HepG2 (cell line): Measurements from ENCODE around the gene C1GALT1. TPM values are rescaled to one million over a fixed set of nuclear protein-coding genes. Genes with fewer than 3 reads are reported as not detected.

Experiments used
- ATAC-seq: fragments of 200-7000 bp; cut with Tn5 transposase; 3 replicates; pipeline ENCODE4 v1.9.1; 2020; ENCODE audit warnings: mild to moderate bottlenecking, moderate library complexity
- BruUV-seq: library from RNA; stranded (reverse); fragments of 400-500 nt; replicated peaks from 2 replicates; lab custom pipeline; 2021; lab: Mats Ljungman, UMichigan
- CTCF ChIA-PET: fragments of 300-600 bp; formaldehyde crosslinking; extraction: SDS; loops from one replicate; lab custom pipeline; 2021; ENCODE audit warnings: low total read pairs, inconsistent platforms, low intra/inter-chr PET ratio; lab: Yijun Ruan, JAX
- POLR2A ChIA-PET: fragments of 350-600 bp; sonication (Branson Sonifier 250); formaldehyde crosslinking; loops from one replicate; lab custom pipeline; 2020; ENCODE audit warnings: antibody characterized with exemption, inconsistent platforms; lab: Yijun Ruan, JAX
- DNase-seq: peaks from one replicate; pipeline ENCODE4 v3.0.0-alpha.2; 2015; ENCODE audit warnings: low spot score
- FAIRE-seq: peaks from 3 replicates; lab custom pipeline; 2011; peaks lifted over from hg19 to GRCh38; lab: Jason Lieb, UNC
- H2AFZ ChIP-seq: one replicate; pipeline ENCODE4 v1.6.1; 2011; ENCODE audit warnings: low read length, inconsistent platforms
- H3K27ac ChIP-seq: fragments of 300-600 bp; 3 replicates; pipeline ENCODE4 v1.8.0; 2011; ENCODE audit warnings: mixed run types, mild to moderate bottlenecking, mixed read lengths, low read length, inconsistent platforms; ENCODE audit not compliant: insufficient read depth; ENCODE audit errors: extremely low read length
- H3K27me3 ChIP-seq, 2 experiments: fragments of 200-600 bp in 1 of 2; 2 replicates in 1 of 2; 3 replicates in 1 of 2; pipeline versions ENCODE4 v1.6.0 to v1.8.0; 2011; ENCODE audit warnings: low read length in 2 of 2, mild to moderate bottlenecking in 2 of 2, moderate library complexity in 2 of 2, inconsistent platforms in 1 of 2; ENCODE audit not compliant: insufficient read depth in 2 of 2, control insufficient read depth in 1 of 2
- H3K36me3 ChIP-seq, 2 experiments: fragments of 200-600 bp in 1 of 2; replicated peaks in 1 of 2; 2 replicates in 1 of 2; 3 replicates in 1 of 2; pipeline versions ENCODE4 v1.5.1 to v1.8.0; 2011; ENCODE audit warnings: low read length in 2 of 2, inconsistent platforms in 1 of 2; ENCODE audit not compliant: insufficient read depth in 2 of 2, control insufficient read depth in 1 of 2
- H3K4me1 ChIP-seq: 2 replicates; pipeline ENCODE4 v1.5.1; 2012; ENCODE audit warnings: low read length, inconsistent platforms; ENCODE audit not compliant: insufficient read depth
- H3K4me2 ChIP-seq: 2 replicates; pipeline ENCODE4 v1.6.0; 2011; ENCODE audit warnings: low read depth, low read length, inconsistent platforms
- H3K4me3 ChIP-seq, 3 experiments: fragments of 200-600 bp in 1 of 3; sonication (generic), shearing (Covaris generic) in 1 of 3; replicated peaks in 1 of 3; 2 replicates each; pipeline ENCODE4 v1.5.1; 2011 to 2016; ENCODE audit warnings: low read length in 3 of 3, inconsistent platforms in 2 of 3, low read depth in 2 of 3, mild to moderate bottlenecking in 2 of 3, control low read depth in 1 of 3, mixed read lengths in 1 of 3; ENCODE audit not compliant: insufficient read depth in 1 of 3
- H3K79me2 ChIP-seq: one replicate; pipeline ENCODE4 v1.6.1; 2011; ENCODE audit warnings: low read length, inconsistent platforms; ENCODE audit not compliant: insufficient read depth
- H3K9ac ChIP-seq: 2 replicates; pipeline ENCODE4 v1.6.0; 2011; ENCODE audit warnings: mild to moderate bottlenecking, low read depth, low read length, inconsistent platforms; ENCODE audit not compliant: insufficient read depth
- H3K9me3 ChIP-seq: 2 replicates; pipeline ENCODE4 v1.5.1; 2012; ENCODE audit warnings: mild to moderate bottlenecking, low read length
- H4K20me1 ChIP-seq: 2 replicates; pipeline ENCODE4 v1.6.0; 2011; ENCODE audit warnings: inconsistent platforms, mild to moderate bottlenecking, low read length, moderate library complexity; ENCODE audit not compliant: insufficient read depth
- DNMT1 ChIP-seq: sonication (generic); formaldehyde crosslinking; IDR thresholded peaks from 2 replicates; pipeline ENCODE4 v1.5.1; 2020; ENCODE audit warnings: mild to moderate bottlenecking, missing genetic modification reagents
- E2F1 ChIP-seq: sonication (generic); formaldehyde crosslinking; IDR thresholded peaks from 2 replicates; pipeline ENCODE4 v1.5.0; 2020; ENCODE audit warnings: missing genetic modification reagents
- EP300 ChIP-seq, 3 experiments: sonication (generic) in 1 of 3; formaldehyde crosslinking in 1 of 3; IDR thresholded peaks; 2 replicates each; pipeline versions ENCODE4 v1.5.1 to v1.6.1; 2011 to 2020; ENCODE audit warnings: low read depth in 2 of 3, low read length in 2 of 3, borderline replicate concordance in 1 of 3, improper control_type of control experiment in 1 of 3, mild to moderate bottlenecking in 1 of 3, missing genetic modification reagents in 1 of 3, moderate library complexity in 1 of 3
- FOXP1 ChIP-seq, 2 experiments: fragments of 450-650 bp in 1 of 2; IDR thresholded peaks; 2 replicates each; pipeline ENCODE4 v1.6.1; 2017 to 2018; ENCODE audit warnings: antibody characterized with exemption in 1 of 2
- HCFC1 ChIP-seq: fragments of 150-350 bp; IDR thresholded peaks from 2 replicates; pipeline ENCODE4 v1.6.1; 2014; ENCODE audit warnings: low read depth, low read length
- HHEX ChIP-seq: IDR thresholded peaks from 2 replicates; pipeline ENCODE4 v1.6.1; 2016; ENCODE audit warnings: control low read depth
- HNRNPLL ChIP-seq: fragments of 200-400 bp; formaldehyde crosslinking; IDR thresholded peaks from 2 replicates; pipeline ENCODE4 v1.6.1; 2017; ENCODE audit warnings: mild to moderate bottlenecking, low read depth, low read length; ENCODE audit not compliant: poor library complexity, severe bottlenecking
- KLF9 ChIP-seq: IDR thresholded peaks from 2 replicates; pipeline ENCODE4 v1.6.1; 2016; ENCODE audit warnings: low read depth
- MAX ChIP-seq: IDR thresholded peaks from 2 replicates; pipeline ENCODE4 v1.6.1; 2012; ENCODE audit warnings: inconsistent platforms
- MED13 ChIP-seq: sonication (generic); formaldehyde crosslinking; IDR thresholded peaks from 2 replicates; pipeline ENCODE4 v1.5.0; 2020; ENCODE audit warnings: missing genetic modification reagents
- RARA ChIP-seq: IDR thresholded peaks from 2 replicates; pipeline ENCODE4 v1.6.1; 2016; ENCODE audit warnings: missing genetic modification reagents, missing compliant biosample characterization
- RFXANK ChIP-seq: IDR thresholded peaks from 2 replicates; pipeline ENCODE4 v1.6.1; 2016
- SMAD9 ChIP-seq: sonication (generic); formaldehyde crosslinking; IDR thresholded peaks from 2 replicates; pipeline ENCODE4 v1.5.1; 2020; ENCODE audit warnings: mild to moderate bottlenecking, missing genetic modification reagents
- SMARCC2 ChIP-seq: fragments of 450-650 bp; IDR thresholded peaks from 2 replicates; pipeline ENCODE4 v1.6.1; 2017; ENCODE audit warnings: antibody characterized with exemption, mild to moderate bottlenecking
- TGIF2 ChIP-seq: IDR thresholded peaks from 2 replicates; pipeline ENCODE4 v1.6.1; 2016; ENCODE audit warnings: control low read depth, missing compliant biosample characterization
- ZBTB7B ChIP-seq: sonication (generic); formaldehyde crosslinking; IDR thresholded peaks from 2 replicates; pipeline ENCODE4 v1.4.0; 2020; ENCODE audit warnings: missing genetic modification reagents
- ZNF124 ChIP-seq: sonication (generic); formaldehyde crosslinking; IDR thresholded peaks from 2 replicates; pipeline ENCODE4 v1.4.0; 2020; ENCODE audit warnings: missing genetic modification reagents
- ZNF263 ChIP-seq: sonication (generic); formaldehyde crosslinking; IDR thresholded peaks from 2 replicates; pipeline ENCODE4 v1.4.0; 2020; ENCODE audit warnings: missing genetic modification reagents
- ZNF883 ChIP-seq: sonication (generic); formaldehyde crosslinking; IDR thresholded peaks from 2 replicates; pipeline ENCODE4 v1.5.1; 2020; ENCODE audit warnings: mild to moderate bottlenecking, missing genetic modification reagents; ENCODE audit errors: not compliant biosample characterization
- WGBS: methylation state at CpG from one replicate; pipeline ENCODE4 v1.1.6; 2017; ENCODE audit warnings: low lambda C conversion rate; 5-methylcytosine and 5-hydroxymethylcytosine counted together
- in situ Hi-C: cut with HindIII; loops from 2 replicates; pipeline ENCODE4 v1.10.0; 2017; ENCODE audit warnings: low pct_unique_long_range_greater_than_20kb; ENCODE audit not compliant: extremely low pct_ligation_motif_present
- intact Hi-C: fragments of 100-400 bp; cut with micrococcal nuclease; formaldehyde crosslinking; loops from one replicate; pipeline ENCODE4 v1.10.0; 2022; ENCODE audit not compliant: unreplicated experiment
- polyA plus RNA-seq, 8 experiments: library from polyadenylated mRNA; depleted of rRNA in 3 of 8; stranded (reverse) in 7 of 8; unstranded in 1 of 8; fragments of >200 nt; fragmentation: Illumina TruSeq in 4 of 8; extraction: Trizol in 4 of 8; gene quantifications; 2 replicates each; pipeline versions ENCODE4 v1.2.1 to v1.2.3, GENCODE V29; 2011 to 2016; ENCODE audit warnings: low read depth in 4 of 8, missing spikeins in 1 of 8, mixed read lengths in 1 of 8; ENCODE audit not compliant: insufficient read depth in 1 of 8
- total RNA-seq, 5 experiments: library from RNA; depleted of rRNA; stranded (reverse); fragments of >200 nt; fragmentation: Illumina TruSeq; extraction: Trizol; gene quantifications; 2 replicates each; pipeline ENCODE4 v1.2.3, GENCODE V29; 2016; ENCODE audit warnings: low read depth in 1 of 5

Gene C1GALT1
- total and polyA plus RNA-seq, 2 of the 13 experiments (the other 11 are each of a cell fraction or from before 2014, with no cell fraction given): 57.1 to 65.9 TPM

- Histone ChIP-seq H2AFZ (no peak overlapping the region), H3K9ac (no peak overlapping the region), H4K20me1 (peaks cover 62% of the 10 kb centered on the region), H3K9me3 (peaks cover 10% of the 10 kb centered on the region), H3K36me3 (peaks cover 4 to 19% of the 10 kb centered on the region in 2 experiments; a peak in 4 of 5 replicates), H3K4me1 (peaks cover 38% of the 10 kb centered on the region), H3K4me2 (no peak overlapping the region), H3K79me2 (peaks cover 100% of the 10 kb centered on the region), H3K27ac (no peak overlapping the region), H3K4me3 (no peak overlapping the region), H3K27me3 (no peaks in the 10 kb centered on the region)
- no peak for DNase-seq
- POLR2A ChIA-PET: no interaction called here
- TF ChIP-seq KLF9 (CRISPR knock-in tag) (no peak), ZNF124 (no peak)
- in situ Hi-C loops: no loop called here
- no TSS peak for BruUV-seq
- ATAC-seq: no peak
- 97% methylated on average over 10 of the region's 10 CpGs for WGBS
- intact Hi-C loops: no loop called here
- CTCF ChIA-PET: no interaction called here
- no peak for FAIRE-seq
Measured at GRCh38 chr7:7209412-7210050, 27.2 kb downstream of the C1GALT1 start.

- ATAC-seq: no peak
- H3K4me2 ChIP-seq: no peak overlapping the region
- no peak overlapping the region for H3K9ac ChIP-seq
- no peak for FAIRE-seq
- no peak overlapping the region for H2AFZ ChIP-seq
- no peak overlapping the region for H3K4me3 ChIP-seq
- DNase-seq: no peak
- no peaks in the 10 kb centered on the region for H3K27me3 ChIP-seq
- H3K4me1 ChIP-seq: peaks cover 34% of the 10 kb centered on the region
- H4K20me1 ChIP-seq: peaks cover 51% of the 10 kb centered on the region
- in situ Hi-C loops: no loop called here
- H3K9me3 ChIP-seq: peaks cover 10% of the 10 kb centered on the region
- WGBS: 97% methylated on average over 12 of the region's 12 CpGs
- H3K79me2 ChIP-seq: peaks cover 99% of the 10 kb centered on the region
- no peak overlapping the region for H3K27ac ChIP-seq
- no TSS peak for BruUV-seq
- ChIA-PET CTCF (no interaction called here), POLR2A (no interaction called here)
- peaks cover 4 to 30% of the 10 kb centered on the region in 2 experiments; a peak in 4 of 5 replicates for H3K36me3 ChIP-seq
- intact Hi-C loops: no loop called here
- TF ChIP-seq FOXP1 (IDR thresholded peaks at IDR 0.05) (no peak), FOXP1 (CRISPR knock-in tag; IDR thresholded peaks at IDR 0.05) (no peak), E2F1 (CRISPR knock-in tag) (no peak), ZNF883 (CRISPR knock-in tag) (no peak), SMARCC2 (no peak), EP300 (IDR thresholded peaks at IDR 0.05; ENCODE audit: low read depth in 2 of 2, low read length in 2 of 2) (no peak), EP300 (CRISPR knock-in tag; IDR thresholded peaks at IDR 0.05; ENCODE audit: borderline replicate concordance) (no peak), HNRNPLL (no peak), ZBTB7B (CRISPR knock-in tag) (no peak), RFXANK (no peak), DNMT1 (CRISPR knock-in tag) (no peak), HCFC1 (no peak), MAX (no peak), ZNF263 (CRISPR knock-in tag) (no peak), RARA (CRISPR knock-in tag) (no peak), HHEX (CRISPR knock-in tag) (no peak), MED13 (no peak), SMAD9 (CRISPR knock-in tag) (no peak), TGIF2 (no peak)
Measured at GRCh38 chr7:7210475-7211237, 28.3 kb downstream of the C1GALT1 start.
